NCI-H1417 (cell line): Measurements from ENCODE around the gene DNAI1.
A peak's percentile ranks its signal among the peaks of the same experiment; 100 is the strongest.

Experiments used
- DNase-seq, 3 experiments: peaks; one replicate each; lab custom pipeline; 2025; lab: John Stamatoyannopoulos, UW

Gene DNAI1

DNA sequence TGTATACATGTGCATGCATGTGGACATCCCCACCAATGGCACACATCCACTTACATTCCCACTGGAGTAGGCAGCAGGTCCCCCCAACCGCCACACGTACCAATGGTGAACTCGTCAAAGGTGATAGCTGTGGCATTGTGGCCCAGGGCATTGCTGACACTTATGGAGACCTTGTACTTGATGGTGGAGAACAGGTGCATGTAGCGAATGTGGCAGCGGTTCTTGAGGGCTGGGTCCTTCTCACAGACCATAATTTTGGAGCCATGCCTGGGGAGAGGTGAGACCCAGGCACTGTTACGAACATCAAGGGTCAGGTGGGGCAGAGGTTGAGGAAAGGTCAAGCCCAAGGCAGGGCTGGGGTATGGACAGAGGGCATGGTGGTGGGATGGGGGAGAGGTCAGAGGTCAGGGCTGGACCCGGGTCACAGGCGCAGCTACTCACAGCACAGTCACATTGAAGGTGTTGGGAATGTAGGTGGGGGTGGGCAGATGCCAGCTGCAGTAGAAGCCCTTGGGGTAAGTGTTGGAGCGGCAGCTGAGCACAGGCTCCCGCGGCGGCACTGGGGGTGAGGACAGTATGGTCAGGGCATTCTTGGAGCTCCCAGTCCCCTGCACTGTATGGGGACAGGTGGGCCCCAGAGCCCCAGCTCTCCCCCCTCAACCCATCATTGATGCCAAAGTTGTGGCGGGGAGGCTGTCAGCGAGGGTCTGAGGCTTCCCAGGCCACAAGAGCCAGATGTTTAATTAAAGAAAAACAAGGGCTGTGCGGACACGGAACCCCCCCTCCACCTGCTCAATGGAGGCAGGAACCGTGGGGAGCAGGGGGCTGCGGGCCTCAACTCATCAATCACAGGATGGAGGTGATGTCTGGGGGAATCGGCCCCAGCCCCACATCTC is 99.1 kb downstream of the DNAI1 start:
- peak in 1 of 3 experiments; percentile 33 for DNase-seq

DNA sequence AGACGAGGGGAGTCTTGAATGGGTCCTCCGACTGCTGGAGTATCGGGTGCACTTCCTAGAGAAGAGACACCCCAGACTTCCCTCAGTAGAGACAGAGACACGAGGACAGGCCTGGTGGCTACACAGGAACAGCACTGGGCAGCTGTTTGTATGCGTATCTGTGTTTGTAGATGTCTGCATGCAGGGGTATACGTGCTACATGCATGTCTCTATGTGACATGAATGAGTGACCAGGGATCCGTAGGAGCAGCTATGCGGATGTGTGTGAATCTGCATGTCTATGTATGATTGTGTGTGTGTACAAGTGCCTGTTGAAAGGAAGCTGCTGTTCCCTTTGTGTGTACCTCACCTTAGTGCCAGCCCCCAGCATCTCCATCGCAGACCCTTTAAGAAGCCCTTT is 99.8 kb downstream of the DNAI1 start:
- peak in 1 of 3 experiments; percentile 40 for DNase-seq

DNA sequence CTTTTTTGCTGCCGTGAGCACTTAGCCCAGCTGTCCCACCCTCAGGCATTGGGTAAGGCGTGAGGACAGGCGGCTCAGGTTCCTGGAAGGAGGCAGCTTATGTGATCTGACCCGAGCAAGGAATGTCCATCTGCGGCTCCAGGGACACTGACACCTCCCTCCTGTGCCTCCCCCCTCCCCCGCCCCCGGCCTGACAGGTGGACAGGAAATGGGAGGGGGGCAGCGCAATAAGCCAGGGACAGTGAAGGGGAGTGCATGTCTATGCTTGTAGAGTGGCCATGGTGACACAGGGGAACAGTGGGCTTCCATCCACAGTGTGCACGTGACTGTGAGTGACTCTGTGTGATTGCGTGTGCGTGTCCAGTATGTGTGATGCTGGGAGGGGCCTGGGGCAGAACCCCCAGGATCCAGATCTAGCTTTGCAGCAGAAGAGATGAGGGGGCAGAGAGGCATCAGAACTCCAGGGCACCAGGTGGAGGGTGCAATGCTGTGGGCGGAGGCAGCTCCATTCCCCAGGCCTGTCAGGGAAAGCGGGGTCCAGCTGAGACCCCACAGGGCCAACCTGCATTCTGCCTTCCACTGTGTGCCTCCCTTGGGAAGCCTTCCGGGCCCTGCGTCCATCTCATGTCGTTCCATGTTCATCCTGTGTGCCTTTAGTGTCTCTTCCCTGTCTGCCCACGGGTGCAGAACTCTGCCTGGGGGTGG is 100.5 kb downstream of the DNAI1 start:
- peak in 2 of 3 experiments; percentile 50 to 75 for DNase-seq

DNA sequence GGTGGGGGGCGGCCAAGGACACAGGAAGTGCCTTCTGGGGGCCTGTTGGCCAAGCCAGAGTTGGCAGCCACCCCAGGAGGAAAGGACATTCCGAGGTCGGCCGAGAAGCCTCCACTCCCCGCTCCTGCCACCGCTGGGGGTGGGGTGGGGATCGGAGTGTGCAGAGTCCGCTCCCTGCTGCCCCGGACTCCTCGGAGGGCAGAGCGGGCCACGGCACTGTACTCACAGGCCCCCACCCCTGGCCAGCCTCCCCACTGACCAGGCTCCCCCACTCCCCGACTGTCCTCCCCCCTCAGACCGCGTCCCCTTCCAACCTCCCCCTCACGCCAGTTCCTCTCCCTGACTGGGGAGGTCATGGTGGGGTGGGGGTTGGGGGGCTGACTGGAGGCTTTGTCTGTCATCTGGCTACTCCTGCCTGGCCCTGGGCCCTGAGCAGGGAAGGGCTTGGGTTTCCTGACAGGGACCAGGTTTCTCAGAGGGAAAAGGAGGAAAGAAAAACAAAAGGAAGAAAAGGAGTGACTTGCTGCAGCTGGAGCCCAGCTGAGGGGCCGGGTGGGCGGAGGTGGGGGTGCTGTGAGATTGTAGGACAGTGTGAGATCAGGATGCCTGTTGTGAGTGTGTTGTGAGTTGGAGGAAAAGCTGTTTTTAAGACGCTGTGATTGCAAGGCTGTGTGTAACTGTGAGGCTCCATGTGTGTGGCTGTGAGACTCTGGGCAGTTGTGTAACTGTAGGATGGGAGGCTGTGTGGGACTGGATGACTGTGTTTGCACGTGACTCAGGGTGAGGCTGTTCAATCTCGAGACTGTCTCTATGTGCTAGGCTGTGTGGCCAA is 101.2 kb downstream of the DNAI1 start:
- peak in 1 of 3 experiments; percentile 18 for DNase-seq

DNA sequence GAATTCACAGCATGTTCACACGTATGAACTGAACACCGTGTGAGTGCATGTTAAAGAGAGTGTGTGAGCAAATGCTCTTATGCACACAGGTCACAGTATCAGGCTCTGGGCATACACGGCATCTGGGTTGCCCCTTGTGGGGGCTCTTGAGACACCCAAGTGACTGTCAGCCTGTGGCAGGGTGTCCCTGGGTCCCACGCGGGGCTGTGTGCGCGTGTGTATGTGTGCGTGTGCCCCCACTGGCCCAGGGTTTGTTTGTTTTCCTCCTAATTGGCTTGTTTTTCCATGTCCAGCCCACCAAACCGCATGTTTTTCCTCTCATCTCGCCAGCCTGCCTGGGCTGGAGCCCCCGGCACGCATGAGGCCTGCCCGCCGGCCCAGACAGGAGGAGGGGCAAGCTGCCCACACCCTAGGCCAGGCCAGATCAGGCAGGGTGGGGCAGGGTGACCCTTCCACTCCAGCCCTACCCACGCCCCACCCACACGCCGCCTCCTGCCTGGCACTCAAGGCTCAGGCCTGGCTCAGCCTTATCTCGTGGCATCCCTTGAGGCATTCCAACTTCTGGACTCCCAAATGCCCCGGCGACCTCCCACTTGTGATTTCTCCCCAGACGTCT is 102.1 kb downstream of the DNAI1 start:
- peak in 1 of 3 experiments; percentile 18 for DNase-seq

DNA sequence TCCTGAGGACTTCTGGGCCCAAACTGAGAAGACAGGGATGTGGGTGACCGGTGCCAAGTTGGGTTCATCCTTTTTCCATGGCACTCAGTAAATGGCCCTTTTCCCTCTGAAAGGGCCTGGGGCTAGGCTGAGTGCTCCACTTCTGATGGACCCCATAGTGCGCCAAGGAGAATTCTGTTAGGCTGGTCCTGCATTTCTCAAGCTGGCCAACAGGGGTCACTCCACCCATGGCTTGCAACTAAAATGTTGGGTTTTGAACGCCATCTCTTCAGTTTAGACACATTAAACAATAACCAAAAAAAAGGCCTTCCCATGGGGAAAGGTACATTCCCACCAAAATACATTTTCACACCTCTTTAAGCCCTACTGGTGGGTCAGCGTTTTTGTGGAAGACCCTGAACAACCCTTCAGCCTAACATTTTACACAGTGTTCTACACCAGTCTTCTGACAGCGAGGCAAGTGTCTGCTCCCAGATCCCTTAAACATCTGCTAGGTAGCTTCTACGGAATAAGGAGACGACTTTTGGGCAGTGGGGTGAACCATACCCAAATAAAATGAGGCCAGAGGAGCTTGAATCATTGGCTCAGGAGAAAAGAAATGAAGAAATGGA is 103.6 kb downstream of the DNAI1 start:
- DNase-seq: peak in 1 of 3 experiments; percentile 10

DNA sequence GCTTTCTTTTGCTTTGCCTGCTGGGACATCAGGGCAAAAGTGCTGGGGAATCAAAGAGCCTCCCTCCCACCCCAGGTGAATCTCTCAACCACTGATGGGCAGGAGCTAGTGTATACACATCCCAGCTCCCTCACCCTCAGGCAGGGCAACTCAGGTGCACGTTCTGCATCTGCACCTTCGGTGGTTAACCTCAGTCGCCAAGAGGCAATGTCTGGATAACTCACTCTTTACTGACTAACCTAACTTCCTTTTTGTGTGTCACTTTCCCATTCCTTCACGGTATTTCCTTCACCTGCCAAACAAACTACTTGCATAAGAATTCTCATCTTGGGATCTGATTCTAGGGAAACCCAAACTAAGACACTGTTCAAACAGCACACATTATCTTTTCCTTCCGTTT is 104.7 kb downstream of the DNAI1 start:
- DNase-seq: no peak

DNA sequence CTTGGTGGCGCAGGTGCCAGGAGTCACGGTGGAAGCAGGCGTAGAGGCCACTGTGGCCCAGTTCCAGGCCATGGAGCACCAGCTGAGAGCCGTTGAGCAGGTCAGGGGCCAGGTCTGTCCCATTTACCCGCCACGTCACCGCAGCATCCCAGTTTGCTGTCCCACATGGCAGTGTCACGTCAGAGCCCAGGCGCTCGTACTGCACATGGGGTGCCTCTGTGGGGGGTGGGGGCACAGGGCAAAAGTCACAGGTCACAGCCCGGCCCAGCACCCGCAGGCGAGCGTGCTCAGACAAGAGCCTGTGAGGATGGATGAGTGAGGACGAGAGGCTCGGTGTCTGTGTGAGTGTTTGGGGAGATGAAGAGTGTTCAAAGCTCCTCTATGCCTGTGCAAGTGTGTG is 106.0 kb downstream of the DNAI1 start:
- DNase-seq: no peak

DNA sequence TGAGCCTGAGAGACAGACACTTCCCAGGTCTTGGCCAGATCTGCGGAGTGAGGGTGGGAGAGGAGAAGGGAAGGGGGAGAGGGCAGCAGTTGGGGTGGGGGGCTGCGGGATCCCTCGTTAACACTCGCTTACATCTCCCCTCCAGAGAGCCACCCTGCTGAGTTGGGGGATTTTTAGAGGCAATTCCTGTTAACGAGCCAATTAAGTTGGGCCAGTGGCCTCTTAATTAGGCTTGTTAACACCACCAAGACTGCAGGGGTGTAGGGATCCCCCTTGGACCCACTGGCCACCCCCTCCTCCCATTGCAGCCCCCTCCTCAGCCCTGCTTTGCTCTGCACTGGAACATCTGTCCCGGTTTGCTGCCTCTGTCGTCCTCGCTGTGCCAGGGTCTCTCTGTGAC is 107.3 kb downstream of the DNAI1 start:
- peak in 1 of 3 experiments; percentile 12 for DNase-seq

DNA sequence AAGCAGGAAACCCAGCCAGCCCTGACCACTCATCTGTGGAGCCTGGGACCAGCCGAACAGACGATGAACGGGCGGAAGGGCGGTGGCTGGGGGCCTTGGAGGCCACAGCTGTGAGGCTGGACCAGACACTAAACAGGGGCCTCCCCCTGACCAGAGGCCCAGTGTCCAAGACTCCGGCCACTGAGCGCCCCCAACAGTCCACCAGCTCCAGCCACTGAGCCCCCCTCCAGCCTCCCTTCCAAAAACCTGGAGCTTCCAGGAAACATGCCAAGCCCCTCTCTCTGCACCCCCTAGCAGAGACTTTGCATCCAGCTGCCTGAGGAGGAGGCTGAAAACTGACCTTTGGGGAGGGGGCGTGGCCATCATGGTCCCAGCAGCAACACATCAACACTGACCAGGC is 107.7 kb downstream of the DNAI1 start:
- no peak for DNase-seq

DNA sequence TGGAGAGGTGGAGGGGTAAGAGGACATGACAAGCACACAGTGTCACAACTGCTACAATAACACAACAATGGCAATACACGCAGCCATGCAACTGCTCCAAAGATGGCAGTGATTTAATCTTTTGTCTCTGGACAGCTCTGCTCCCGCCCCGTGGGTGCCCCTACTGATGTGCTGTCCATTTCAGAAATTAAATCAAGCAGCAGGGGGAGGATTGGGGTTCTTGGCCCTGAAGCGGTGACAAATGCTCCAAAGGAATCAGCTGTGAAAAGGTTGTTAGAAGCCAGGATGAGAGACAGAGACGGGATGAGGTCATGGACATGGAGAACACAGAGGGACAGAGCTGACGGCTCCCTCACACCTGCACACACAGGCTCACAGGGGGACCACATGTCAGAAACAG is 108.4 kb downstream of the DNAI1 start:
- no peak for DNase-seq

DNA sequence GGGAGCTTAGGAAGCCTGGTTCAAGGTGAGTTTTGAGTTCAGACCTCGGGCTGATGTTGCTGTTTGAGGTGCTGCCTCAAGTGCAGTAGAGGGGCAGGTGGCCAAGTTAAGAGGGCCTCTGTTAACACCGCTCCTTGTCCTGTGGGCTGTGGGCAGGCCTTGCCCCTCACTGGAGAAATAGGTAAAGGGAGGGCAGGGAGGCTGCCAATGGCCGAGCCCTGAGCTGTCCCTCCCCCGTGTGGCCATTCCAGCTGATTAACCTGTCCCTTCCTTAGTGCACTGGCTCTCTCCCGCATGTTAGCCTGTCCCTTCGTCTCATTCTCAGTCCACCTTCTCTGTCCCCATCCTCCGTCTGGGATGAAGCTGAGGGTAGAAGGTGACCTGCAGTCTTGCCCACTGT is 109.5 kb downstream of the DNAI1 start:
- DNase-seq: no peak

DNA sequence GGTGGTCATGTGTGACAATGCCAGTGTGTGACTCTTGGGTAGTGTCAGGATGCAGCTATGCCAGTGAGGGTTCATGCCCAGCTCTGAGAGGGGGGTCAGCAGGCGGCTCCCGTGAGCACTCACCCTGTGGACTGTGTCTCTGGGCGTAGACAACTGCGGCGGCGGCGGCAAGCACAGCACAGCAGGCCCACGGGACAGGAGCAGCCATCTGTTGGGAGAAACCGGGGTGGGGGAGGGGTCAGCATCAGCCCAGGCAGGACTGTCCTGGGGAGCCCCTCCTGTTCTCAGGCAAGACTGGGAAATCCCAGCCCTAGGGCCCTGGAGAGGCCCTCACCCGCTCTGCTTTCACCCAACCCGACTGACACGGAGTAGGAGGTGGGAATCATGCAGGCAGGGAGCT is 110.2 kb downstream of the DNAI1 start:
- DNase-seq: no peak

DNA sequence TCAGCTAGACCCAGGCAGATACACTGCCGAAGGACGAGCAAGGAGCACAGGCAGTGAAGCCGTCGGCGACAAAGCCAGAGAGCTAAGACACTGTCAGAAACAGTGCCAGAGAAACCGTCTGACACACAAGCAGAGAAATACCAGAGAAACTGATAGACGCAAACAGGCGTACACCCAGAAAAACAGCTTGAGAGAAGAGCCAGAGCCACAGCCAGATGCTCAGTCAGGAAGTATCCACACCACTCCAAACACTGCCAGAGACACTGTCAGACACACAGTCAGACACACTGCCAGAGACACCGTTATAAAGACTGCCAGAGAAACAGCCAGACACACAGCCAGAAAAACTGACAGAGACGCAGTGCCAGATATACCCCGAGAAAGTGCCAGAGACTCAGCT is 111.8 kb downstream of the DNAI1 start:
- DNase-seq: no peak
